Neural progenitor cell (in vitro differentiated cells): ENCODE results near the gene EIF6.

Source experiments
- EZH2phosphoT487 ChIP-seq: fragments of 200-600 bp; sonication (generic); IDR thresholded peaks from 2 replicates; pipeline ENCODE4 v1.6.1; 2017; ENCODE audit warnings: antibody characterized with exemption
- TF ChIP-seq, protein P1 (sequence below): fragments of 200-600 bp; sonication (generic); IDR thresholded peaks from 2 replicates; pipeline ENCODE4 v1.5.1; 2017; ENCODE audit warnings: antibody characterized with exemption, mild to moderate bottlenecking

- TF ChIP-seq, protein P1, sequence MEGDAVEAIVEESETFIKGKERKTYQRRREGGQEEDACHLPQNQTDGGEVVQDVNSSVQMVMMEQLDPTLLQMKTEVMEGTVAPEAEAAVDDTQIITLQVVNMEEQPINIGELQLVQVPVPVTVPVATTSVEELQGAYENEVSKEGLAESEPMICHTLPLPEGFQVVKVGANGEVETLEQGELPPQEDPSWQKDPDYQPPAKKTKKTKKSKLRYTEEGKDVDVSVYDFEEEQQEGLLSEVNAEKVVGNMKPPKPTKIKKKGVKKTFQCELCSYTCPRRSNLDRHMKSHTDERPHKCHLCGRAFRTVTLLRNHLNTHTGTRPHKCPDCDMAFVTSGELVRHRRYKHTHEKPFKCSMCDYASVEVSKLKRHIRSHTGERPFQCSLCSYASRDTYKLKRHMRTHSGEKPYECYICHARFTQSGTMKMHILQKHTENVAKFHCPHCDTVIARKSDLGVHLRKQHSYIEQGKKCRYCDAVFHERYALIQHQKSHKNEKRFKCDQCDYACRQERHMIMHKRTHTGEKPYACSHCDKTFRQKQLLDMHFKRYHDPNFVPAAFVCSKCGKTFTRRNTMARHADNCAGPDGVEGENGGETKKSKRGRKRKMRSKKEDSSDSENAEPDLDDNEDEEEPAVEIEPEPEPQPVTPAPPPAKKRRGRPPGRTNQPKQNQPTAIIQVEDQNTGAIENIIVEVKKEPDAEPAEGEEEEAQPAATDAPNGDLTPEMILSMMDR: no peak
- no peak for TF ChIP-seq EZH2phosphoT487
These were observed 2.4 kb upstream of the EIF6 start for GRCh38 chr20:35286899-35287508.
